Stimulated activated CD8-positive, alpha-beta memory T cell treated with anti-CD3 and anti-CD28 coated beads, Interleukin-15, amount 100 ng/mL, for 48 hours (primary cell): ENCODE results near the gene PRMT6.
"Not testable (repeated sequence)": the region's sequence is repeated elsewhere in the genome, so short reads cannot be mapped to it uniquely, and the experiment has no call there.

Source experiments
- DNase-seq, 2 donors: peaks; one replicate each; pipeline ENCODE4 v3.0.0-alpha.2; 2020; ENCODE audit warnings: low read depth in 2 of 2

The PRMT6 gene

DNA sequence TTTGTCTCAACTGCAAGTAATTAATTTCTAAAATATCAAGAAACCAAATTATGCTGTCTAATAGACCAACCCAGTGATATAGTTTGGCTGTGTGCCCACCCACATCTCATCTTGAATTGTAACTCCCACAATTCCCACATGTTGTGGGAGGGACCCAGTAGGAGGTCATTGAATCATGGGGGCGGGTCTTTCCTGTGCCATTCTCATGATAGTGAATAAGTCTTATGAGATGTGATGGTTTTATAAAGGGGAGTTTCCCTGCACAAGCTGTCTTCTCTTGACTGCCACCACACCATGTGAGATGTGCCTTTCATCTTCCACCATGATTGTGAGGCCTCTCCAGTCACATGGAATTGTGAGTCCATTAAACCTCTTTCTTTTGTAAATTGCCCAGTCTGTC is 36.9 kb downstream of the PRMT6 start:
- DNase-seq: not testable (repeated sequence)

DNA sequence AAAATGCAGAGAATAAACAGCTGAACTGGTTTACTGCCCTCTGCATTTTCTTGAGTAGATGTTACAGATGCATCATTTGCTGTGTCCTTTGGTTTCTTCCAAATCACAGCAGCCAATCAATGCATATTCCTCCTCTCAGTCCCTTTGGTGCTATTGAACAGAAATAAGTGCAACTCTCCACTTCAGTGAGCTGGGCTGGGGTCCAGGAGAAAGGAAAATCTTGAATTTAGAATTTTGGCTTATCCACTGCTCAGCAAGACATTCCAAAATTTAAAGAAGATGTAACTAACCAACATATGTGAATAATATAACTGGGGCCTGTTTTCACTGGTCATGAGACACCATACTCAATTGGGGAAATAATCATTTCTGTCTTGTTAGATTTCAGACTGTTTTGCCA is 39.2 kb downstream of the PRMT6 start:
- no peak for DNase-seq

DNA sequence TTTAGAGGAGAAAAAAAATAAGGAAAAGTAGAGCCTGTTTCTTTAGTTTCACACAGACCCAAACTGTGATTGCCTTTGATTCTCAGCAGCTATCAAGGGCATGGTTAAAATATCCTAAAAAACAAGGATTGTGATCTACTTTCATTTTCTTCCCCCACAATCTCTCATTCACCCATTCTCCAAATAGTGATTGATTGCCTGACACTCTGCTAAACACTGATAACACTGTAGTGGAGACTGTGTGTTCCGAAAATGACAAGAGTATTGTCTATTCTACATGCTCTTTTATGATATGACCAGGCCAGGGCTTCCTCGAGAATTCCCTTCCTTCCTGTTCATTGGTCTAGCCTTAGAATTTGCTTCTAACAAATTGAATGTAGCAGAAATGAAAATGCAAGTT is 40.2 kb downstream of the PRMT6 start:
- DNase-seq: no peak

DNA sequence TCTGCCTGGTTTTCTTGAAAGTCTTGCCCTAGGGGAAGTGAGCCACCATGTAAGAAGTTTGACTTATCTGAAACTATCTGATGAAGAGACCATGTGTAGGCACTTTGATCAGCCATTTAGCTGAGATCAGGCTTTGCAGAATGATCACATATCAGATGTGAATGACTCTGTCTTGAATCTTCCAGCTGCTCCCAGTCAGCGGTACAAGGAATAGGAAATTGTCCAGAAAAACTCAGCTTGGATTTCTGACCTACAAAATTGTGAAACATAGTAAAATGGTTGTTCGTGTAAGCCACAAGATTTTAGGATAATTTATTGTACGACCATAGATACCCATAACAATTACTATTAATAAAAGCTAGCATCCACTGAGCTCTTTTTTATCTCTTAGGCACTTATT is 42.5 kb downstream of the PRMT6 start:
- no peak for DNase-seq

DNA sequence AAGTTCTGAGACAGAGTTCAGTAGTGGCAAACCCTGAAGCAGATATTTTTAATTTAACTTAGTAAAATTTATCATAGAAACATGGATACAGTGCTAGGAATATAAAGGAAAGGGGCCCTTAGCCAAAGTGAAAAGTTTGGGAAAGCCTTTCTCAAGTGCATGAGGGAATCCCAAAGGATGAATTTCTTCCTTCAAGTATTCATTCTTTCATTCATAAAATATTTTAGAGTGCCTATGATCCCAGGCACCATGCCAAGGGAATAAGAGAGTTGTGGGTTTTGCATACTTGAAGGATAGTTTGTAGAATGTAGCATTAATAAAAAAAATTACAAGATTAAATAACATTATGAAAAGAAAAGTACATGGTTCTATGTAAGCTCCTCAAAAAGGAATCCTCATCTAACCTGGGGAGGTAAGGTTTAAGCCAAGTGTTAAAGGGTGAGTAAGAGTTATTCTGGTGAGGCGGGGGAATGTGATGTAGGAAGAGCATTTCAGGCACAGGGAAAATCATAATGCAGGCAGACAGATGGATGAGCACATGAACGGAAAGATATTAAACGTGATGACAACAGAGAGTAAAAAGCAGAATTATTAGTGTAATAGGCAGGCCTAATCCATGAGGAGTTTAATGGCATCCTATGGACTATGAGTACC is 44.0 kb downstream of the PRMT6 start:
- DNase-seq: no peak

DNA sequence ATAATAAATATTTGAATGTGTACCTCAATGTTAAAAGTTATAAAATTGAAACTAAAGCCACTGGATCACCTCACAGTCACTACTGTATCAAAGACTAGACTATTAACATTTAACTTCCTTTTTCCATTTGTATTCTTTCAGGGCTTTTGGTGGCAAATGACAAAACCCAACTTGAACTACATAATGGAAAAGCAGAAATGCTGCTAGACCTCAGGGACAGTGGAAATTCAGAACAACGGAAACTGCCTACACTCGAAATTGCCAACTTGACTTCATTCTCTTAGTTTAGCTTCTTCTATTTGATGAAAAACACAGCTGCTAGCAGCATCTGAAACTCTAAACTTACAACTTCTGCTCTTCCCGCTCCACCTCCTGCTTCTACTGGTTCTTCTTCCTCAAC is 49.4 kb downstream of the PRMT6 start:
- no peak for DNase-seq
